OCI-LY7 (cell line): ENCODE results near the gene RSPH3.

Source experiments
- CTCF ChIP-seq: fragments of 200-600 bp; sonication (generic); conservative IDR thresholded peaks from 2 replicates; pipeline ENCODE4 v1.5.1; 2014; ENCODE audit warnings: mild to moderate bottlenecking, antibody characterized with exemption, low read length, moderate library complexity, mixed read lengths
- EZH2phosphoT487 ChIP-seq: fragments of 200-600 bp; sonication (generic); IDR thresholded peaks from 2 replicates; pipeline ENCODE4 v1.6.1; 2018; ENCODE audit warnings: low read depth, borderline replicate concordance, mild to moderate bottlenecking, mixed run types, antibody characterized with exemption, low read length, moderate library complexity, mixed read lengths

DNA sequence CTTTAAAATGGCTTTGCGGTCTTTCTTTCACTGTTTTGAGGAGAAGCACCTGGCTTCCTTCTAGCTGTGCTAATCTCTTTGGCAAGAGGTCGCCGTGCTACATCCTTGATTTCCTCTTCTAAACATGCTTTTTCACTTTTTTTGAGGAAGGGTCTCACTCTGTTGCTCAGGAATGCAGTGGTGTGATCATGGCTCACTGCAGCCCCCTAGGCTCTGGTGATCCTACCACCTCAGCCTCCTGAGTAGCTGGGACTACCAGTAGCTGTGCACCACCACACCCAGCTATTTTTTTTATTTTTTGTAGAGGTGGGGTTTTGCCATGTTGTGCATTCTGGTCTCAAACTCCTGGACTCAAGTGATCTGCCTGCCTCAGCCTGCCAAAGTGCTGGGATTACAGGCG is 40.5 kb downstream of the RSPH3 start:
- TF ChIP-seq CTCF (peak; percentile 51), EZH2phosphoT487 (no peak)
